KG1 (cell line): ENCODE measurements around the gene TMEM86B.

Experiments used
- DNase-seq: peaks from one replicate; lab custom pipeline; 2025; lab: John Stamatoyannopoulos, UW

The TMEM86B gene, protein sequence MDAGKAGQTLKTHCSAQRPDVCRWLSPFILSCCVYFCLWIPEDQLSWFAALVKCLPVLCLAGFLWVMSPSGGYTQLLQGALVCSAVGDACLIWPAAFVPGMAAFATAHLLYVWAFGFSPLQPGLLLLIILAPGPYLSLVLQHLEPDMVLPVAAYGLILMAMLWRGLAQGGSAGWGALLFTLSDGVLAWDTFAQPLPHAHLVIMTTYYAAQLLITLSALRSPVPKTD

DNA sequence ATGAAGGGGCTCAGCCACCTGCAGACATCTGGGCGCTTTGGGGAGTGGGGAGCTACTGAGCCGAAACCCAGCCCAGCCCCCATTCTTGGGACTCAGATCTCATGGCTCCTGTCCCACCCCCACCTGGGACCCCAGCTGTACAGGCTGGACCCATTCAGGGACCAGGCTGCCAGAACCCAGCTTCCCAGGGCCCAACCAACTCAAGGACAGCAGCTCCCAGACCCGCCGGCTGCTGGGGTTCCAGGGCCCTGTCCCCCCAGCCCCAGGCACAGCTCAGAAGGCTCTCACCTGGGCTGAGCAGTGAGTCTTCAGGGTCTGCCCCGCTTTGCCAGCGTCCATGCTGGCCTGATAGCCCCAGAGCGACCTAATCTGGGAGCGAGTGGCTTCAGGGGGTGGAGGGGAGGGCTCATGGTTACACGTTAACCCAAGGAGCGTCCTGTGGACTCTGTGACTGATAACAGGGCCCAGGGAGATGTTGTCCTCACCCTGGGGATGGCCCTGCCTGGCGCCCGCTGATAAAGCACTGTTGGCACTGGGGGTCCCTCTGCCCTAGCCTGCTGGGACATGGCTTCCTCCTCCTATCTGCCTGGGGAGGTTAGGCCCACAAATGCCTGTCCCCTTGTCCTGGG, at the start of gene TMEM86B:
TSS of gene TMEM86B (minus strand) at position 361 of the 629 bp plus-strand sequence. CDS start at position 339, 22 bp downstream.
- no peak for DNase-seq

DNA sequence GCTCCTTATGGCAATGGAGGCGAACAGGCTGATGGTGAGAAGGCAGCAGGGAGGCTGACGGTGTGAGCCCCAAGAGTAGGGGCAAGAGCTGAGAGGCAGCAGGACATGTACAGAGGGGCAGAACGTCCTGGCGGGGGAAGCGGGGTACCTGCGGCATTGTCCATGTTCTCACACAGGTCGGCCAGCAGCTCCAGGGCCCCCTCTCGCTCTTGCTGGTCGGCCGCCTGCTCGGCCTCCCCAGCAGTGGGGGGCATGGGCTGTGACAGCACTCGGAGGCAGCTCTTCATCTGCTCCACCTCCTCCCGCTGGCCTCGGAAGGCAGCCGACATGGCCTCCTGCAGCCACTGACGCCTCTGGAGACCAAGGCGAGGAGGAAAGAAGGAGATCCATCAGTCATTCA, 48.9 kb upstream of the TMEM86B start:
- DNase-seq, result no peak

- DNase-seq, result no peak
Observed at GRCh38 chr19:55276720-55277430, 48.3 kb upstream of the TMEM86B start.

DNA sequence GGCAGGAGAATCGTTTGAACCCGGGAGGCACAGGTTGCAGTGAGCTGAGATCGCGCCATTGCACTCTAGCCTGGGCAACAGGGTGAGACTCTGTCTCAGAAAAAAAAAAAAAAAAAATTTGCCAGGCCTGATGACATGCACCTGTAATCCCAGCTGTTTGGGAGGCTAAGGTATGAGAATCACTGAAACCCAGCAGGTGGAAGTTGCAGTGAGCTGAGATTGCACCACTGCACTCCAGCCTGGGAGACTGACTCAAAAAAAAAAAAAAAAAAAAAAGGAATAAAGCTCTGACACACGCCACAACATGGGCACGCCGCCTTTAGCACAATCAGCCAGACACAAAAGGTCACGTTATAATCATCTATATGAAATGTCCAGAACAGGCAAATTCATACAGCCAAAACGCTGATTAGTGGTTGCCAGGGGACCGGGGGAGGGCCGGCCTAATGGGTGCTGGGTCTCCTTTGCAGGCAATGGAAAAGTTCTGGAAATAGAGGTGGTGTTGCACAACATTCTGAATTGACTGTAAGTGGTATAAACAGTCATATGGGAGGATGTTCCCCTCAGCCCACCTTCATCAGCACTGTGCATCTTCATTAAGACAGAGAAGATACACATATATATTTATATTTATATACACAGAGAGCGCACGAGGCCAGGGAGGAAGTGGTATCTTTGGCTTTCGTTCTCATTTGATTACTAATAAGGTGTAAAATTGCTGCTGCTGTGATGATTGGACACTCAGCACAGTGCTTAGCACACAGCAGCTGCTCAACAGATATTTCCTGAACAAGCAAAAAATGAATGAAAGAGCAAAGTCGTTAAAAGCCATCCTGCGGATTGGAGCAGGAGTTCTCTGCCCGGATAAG, 47.5 kb upstream of the TMEM86B start:
- DNase-seq, result no peak

GRCh38 chr19:55273978-55274707, 45.6 kb upstream of the TMEM86B start:
- no peak for DNase-seq

DNA sequence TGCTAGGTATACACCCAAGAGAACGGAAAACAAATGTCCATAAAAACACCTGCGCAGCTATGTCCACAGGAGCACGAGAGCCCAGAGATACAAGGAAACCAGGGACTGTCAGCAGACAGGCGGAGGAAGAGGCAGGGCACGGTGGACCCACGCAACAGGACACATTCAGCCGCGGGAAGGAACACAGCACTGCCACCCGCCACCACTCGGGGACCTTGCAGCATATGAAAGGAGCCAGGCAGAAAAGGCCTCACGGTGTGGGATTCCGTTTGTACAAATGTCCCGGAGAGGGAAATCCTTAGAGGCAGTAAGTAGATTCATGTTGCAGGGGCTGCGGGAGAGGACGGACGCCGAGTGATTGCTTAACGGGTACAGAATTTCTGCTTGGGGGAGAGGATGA, 43.6 kb upstream of the TMEM86B start:
- no peak for DNase-seq

DNA sequence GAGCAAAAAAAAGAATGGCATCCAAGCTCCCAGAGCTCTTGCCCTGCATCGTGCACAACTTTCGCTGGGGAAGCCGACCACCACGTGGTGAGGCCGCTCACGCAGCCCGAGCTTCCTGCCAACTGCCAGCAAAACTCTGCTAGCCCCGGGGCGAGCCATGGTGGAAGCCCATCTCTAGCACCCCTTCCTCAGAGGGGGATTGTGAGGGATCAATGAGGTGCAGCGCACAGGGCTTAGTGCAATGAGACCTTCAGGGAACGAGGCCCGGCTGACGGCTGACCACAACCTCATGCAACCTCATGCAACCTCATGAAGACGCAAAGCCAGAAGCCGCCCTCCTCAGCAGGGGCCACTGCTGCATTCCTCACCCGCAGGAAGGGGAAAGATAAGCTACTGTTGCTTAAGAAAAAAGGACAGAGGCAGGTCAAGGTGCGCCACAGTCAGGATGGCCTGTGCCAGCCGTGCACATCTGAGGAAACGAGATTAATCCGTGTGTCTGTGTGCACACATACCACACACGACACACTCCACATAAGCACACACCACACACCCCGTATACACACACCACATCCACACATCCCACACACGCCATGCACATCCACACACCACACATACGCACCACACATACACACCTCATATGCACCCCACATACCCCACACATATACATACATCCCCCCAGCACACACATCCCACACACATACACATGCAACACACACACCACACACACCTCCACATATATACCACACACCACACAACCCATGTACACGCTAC, 41.8 kb upstream of the TMEM86B start:
- DNase-seq, result no peak

- DNase-seq, result no peak
Observed at GRCh38 chr19:55269299-55269698, 40.7 kb upstream of the TMEM86B start.

DNA sequence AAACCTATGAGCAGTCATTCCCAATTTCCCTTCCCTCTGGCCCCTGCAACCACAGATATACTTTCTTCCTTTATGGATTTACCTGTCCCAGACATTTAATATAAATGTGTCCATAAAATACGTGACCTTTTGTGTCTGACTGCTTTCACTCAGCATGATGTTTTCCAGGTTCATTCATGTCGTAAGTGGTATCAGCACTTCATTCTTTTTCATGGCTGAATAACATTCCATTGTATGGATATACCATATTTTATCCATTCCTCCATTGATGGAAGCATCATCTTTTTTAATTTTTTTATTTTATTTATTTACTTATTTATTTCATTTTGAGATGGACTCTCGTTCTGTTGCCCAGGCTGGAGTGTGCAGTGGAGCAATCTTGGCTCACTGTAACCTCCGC, 38.3 kb upstream of the TMEM86B start:
- no peak for DNase-seq

DNA sequence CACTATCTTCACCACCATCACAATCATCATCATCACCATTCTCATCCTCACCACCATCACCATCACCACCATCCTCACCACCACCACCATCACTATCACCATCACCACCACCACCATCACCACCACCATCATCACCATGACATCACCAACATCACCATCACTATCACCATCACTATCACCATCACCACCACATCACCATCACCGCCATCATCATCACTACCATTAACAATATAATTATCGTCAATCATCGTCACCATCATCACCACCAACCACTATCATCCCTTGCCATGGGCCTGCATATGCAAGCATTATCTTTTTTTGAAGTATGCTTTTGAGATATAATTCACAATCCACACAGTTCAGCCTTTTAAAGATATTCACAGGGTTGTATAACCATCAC, 37.8 kb upstream of the TMEM86B start:
- DNase-seq, result no peak

- DNase-seq, result no peak
Observed at GRCh38 chr19:55265723-55266386, 37.3 kb upstream of the TMEM86B start.

- no peak for DNase-seq
Observed at GRCh38 chr19:55265173-55265572, 36.6 kb upstream of the TMEM86B start.

DNA sequence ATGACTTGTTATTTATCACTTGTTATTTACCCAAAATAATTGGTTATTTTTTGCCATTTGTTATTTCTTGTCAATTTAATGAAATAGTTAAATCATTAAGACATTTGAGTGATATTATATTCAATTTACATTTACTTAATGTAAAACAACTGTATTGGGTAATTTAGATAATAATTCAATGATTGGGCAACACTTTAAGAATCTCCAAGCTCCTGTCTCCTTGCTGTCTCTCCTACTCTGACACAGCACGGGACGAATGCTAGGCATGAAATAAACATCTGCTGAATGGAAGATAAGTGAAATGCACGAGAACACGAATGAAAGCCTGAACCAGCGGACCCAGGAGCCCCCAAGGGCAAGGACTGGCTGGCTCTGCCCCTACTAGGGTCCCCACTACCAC, 36.0 kb upstream of the TMEM86B start:
- no peak for DNase-seq

GRCh38 chr19:55262359-55262758, 33.8 kb upstream of the TMEM86B start:
- no peak for DNase-seq

DNA sequence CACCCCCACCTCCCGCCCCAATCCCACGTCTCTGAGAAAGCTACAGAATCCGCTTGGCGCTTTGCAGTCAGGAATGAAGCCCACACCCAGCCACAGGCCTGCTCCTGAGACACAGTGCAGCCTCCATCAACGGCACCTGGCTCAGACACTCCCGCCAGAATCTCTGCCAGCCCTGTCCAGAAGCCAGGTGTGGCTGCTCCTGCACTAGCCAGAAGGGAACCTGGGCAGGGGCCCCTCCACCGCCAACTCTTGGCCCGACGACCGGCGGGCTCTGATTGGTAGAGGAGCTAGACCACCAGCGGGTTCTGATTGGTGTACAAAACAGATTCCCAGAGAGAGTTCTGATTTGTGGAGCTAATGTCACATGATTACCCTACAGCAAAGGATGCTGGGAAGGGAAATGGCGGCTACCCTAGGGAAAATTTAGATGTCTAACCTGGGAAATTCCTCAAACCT, 33.1 kb upstream of the TMEM86B start:
- DNase-seq, result no peak

GRCh38 chr19:55259540-55260210, 31.1 kb upstream of the TMEM86B start:
- DNase-seq, result no peak

GRCh38 chr19:55258828-55259539, 30.4 kb upstream of the TMEM86B start, which contains the start of gene PPP6R1:
PPP6R1 (minus strand) TSS chr19:55259017; CDS start chr19:55247103, 11,914 bp downstream.
- peak; percentile 100 for DNase-seq

DNA sequence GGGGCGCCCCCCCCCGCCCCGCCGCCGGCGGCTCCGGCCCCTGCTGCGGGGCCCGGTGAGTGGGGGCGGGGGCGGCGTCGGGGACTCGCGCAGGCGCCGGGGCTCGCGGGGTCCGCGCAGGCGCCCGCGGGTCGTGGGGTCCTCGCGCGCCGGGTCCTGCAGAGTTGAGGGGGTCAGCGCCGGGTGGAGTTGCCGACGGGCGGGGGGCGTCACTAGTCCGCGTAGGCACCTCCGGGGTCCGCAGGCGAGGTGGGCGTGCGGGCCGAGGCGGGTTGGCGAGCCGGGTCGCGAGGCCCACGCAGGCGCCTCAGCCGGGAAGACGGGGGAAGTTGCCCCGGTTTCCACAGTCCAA, 29.9 kb upstream of the TMEM86B start:
- no peak for DNase-seq
